ENCODE data around the gene NEDD4L.

NEDD4L gene

GRCh38 chr18:58222432-58223125 is 178.6 kb downstream of the NEDD4L start:
- FAIRE-seq (no peak), DNase-seq (ENCODE audit: extremely low spot score, insufficient read length, low read depth) (no peak)

- no peak for FAIRE-seq
- no peak for DNase-seq (ENCODE audit: extremely low spot score, insufficient read length, low read depth)
These were observed 179.8 kb downstream of the NEDD4L start for GRCh38 chr18:58223717-58224424.

- DNase-seq (ENCODE audit: extremely low spot score, insufficient read length, low read depth) (no peak), FAIRE-seq (no peak)
These were observed 180.4 kb downstream of the NEDD4L start for GRCh38 chr18:58224425-58224750.

GRCh38 chr18:58225101-58225500 is 181.1 kb downstream of the NEDD4L start:
- FAIRE-seq = peak; percentile 84
- peak; percentile 23 for DNase-seq (ENCODE audit: extremely low spot score, insufficient read length, low read depth)

- DNase-seq (ENCODE audit: extremely low spot score, insufficient read length, low read depth) = no peak
- FAIRE-seq = no peak
These were observed 182.4 kb downstream of the NEDD4L start for GRCh38 chr18:58226429-58226828.

- DNase-seq (ENCODE audit: extremely low spot score, insufficient read length, low read depth) (no peak), FAIRE-seq (no peak)
These were observed 183.4 kb downstream of the NEDD4L start for GRCh38 chr18:58227361-58227930.

- DNase-seq (ENCODE audit: extremely low spot score, insufficient read length, low read depth) (no peak), FAIRE-seq (no peak)
These were observed 184.2 kb downstream of the NEDD4L start for GRCh38 chr18:58228176-58228575.

GRCh38 chr18:58228762-58229161 is 184.7 kb downstream of the NEDD4L start:
- DNase-seq (ENCODE audit: extremely low spot score, insufficient read length, low read depth) = no peak
- no peak for FAIRE-seq

GRCh38 chr18:58229162-58229561 is 185.1 kb downstream of the NEDD4L start:
- DNase-seq (ENCODE audit: extremely low spot score, insufficient read length, low read depth) (no peak), FAIRE-seq (no peak)

- DNase-seq (ENCODE audit: extremely low spot score, insufficient read length, low read depth) (no peak), FAIRE-seq (peak; percentile 67)
These were observed 186.6 kb downstream of the NEDD4L start for GRCh38 chr18:58230438-58231179.

GRCh38 chr18:58231930-58232329 is 187.9 kb downstream of the NEDD4L start:
- DNase-seq (ENCODE audit: extremely low spot score, insufficient read length, low read depth) = no peak
- FAIRE-seq = no peak

GRCh38 chr18:58232668-58233067 is 188.6 kb downstream of the NEDD4L start:
- peak; percentile 5 for FAIRE-seq
- no peak for DNase-seq (ENCODE audit: extremely low spot score, insufficient read length, low read depth)

- FAIRE-seq = no peak
- no peak for DNase-seq (ENCODE audit: extremely low spot score, insufficient read length, low read depth)
These were observed 190.3 kb downstream of the NEDD4L start for GRCh38 chr18:58234359-58234741.

- no peak for DNase-seq (ENCODE audit: extremely low spot score, insufficient read length, low read depth)
- no peak for FAIRE-seq
These were observed 191.0 kb downstream of the NEDD4L start for GRCh38 chr18:58235001-58235436.

- DNase-seq (ENCODE audit: extremely low spot score, insufficient read length, low read depth) = no peak
- no peak for FAIRE-seq
These were observed 195.9 kb downstream of the NEDD4L start for GRCh38 chr18:58239879-58240278.

- DNase-seq (ENCODE audit: extremely low spot score, insufficient read length, low read depth) (no peak), FAIRE-seq (no peak)
These were observed 197.1 kb downstream of the NEDD4L start for GRCh38 chr18:58241026-58241679.

GRCh38 chr18:58241877-58242276 is 197.9 kb downstream of the NEDD4L start:
- DNase-seq (ENCODE audit: extremely low spot score, insufficient read length, low read depth) (no peak), FAIRE-seq (no peak)

GRCh38 chr18:58242435-58242834 is 198.4 kb downstream of the NEDD4L start:
- FAIRE-seq (no peak), DNase-seq (ENCODE audit: extremely low spot score, insufficient read length, low read depth) (no peak)

GRCh38 chr18:58242968-58243367 is 198.9 kb downstream of the NEDD4L start:
- DNase-seq (ENCODE audit: extremely low spot score, insufficient read length, low read depth) (no peak), FAIRE-seq (no peak)

GRCh38 chr18:58243401-58243800 is 199.4 kb downstream of the NEDD4L start:
- no peak for DNase-seq (ENCODE audit: extremely low spot score, insufficient read length, low read depth)
- FAIRE-seq = no peak
